Mononuclear cell (primary cell): ENCODE results near the gene SH3RF3. TPM values are rescaled to one million over a fixed set of nuclear protein-coding genes. Genes with fewer than 3 reads are reported as not detected.

ENCODE experiments used
- H3K27me3 ChIP-seq: 2 replicates; pipeline ENCODE4 v1.6.0; 2011; ENCODE audit warnings: low read length, control low read depth; ENCODE audit not compliant: insufficient read depth
- H3K4me1 ChIP-seq: 2 replicates; pipeline ENCODE4 v1.5.1; 2011; ENCODE audit warnings: mild to moderate bottlenecking, low read length, control low read depth; ENCODE audit not compliant: insufficient read depth
- H3K4me3 ChIP-seq: 2 replicates; pipeline ENCODE4 v1.5.1; 2011; ENCODE audit warnings: mild to moderate bottlenecking, low read length, moderate library complexity
- H3K9me3 ChIP-seq: 2 replicates; pipeline ENCODE4 v1.5.1; 2011; ENCODE audit warnings: low read depth, mild to moderate bottlenecking, control low read depth, low read length
- total RNA-seq: library from RNA; depleted of rRNA; stranded (reverse); fragments of >200 nt; gene quantifications from one replicate; pipeline ENCODE4 v1.2.3, GENCODE V29; 2012

Gene SH3RF3
- total RNA-seq, 1 donor, result 2.2 TPM

DNA sequence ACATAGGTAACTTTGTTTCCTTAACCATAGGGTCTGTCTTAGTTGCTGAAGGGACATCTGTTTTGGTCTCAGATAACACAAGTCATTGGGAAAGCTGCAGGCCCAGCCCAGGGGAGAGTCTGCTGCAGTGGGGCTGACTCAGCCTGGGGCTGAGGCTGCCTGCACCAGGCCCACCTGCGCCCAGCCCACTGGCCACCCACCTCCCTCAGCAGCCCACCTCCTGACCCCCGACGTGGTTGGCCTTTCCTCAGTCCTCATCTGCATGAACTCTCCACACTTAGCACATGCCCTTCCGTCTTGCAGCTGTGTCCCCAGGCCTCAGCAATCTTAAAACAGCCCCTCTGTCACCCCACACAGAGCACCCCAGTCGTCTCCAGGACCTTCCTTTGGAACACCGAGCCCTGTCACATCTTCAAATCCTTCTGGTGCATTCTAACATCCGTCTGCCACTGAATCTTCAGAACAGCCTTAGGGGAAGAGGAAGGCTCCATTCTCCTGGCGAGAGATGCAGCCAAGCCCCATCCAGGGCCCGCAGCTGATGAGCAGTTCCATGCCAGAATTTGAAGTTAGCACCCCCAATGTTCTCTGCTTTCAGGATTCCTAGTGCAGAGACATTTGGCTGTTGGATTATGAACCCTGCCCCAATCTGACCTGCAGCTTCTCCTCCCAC is 253.4 kb downstream of the SH3RF3 start:
- no peaks in the 10 kb centered on the region for H3K27me3 ChIP-seq
- H3K4me1 ChIP-seq, result no peaks in the 10 kb centered on the region
- H3K9me3 ChIP-seq, result no peaks in the 10 kb centered on the region
- H3K4me3 ChIP-seq, result no peak overlapping the region

DNA sequence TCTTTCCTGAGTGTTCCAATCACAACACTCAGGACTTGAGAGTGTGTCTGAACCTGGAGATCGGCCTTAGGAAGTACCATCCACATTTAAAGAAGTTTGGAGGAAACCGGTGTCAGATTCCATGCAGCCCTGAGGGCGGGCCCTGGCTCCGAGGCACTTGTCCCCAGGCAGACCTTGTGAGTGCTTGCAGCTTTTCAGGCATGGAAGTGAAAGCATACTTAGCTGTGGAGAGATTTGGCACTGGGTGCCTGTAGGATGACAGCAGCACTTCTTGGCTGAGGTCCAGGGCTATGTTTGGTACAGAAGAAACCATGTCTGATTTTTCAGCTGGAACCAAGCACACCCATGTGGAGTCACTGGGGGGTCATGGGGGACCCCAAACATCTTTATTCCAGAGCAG is 253.9 kb downstream of the SH3RF3 start:
- H3K27me3 ChIP-seq, result no peaks in the 10 kb centered on the region
- H3K9me3 ChIP-seq, result no peaks in the 10 kb centered on the region
- H3K4me3 ChIP-seq, result no peak overlapping the region
- H3K4me1 ChIP-seq, result no peaks in the 10 kb centered on the region

DNA sequence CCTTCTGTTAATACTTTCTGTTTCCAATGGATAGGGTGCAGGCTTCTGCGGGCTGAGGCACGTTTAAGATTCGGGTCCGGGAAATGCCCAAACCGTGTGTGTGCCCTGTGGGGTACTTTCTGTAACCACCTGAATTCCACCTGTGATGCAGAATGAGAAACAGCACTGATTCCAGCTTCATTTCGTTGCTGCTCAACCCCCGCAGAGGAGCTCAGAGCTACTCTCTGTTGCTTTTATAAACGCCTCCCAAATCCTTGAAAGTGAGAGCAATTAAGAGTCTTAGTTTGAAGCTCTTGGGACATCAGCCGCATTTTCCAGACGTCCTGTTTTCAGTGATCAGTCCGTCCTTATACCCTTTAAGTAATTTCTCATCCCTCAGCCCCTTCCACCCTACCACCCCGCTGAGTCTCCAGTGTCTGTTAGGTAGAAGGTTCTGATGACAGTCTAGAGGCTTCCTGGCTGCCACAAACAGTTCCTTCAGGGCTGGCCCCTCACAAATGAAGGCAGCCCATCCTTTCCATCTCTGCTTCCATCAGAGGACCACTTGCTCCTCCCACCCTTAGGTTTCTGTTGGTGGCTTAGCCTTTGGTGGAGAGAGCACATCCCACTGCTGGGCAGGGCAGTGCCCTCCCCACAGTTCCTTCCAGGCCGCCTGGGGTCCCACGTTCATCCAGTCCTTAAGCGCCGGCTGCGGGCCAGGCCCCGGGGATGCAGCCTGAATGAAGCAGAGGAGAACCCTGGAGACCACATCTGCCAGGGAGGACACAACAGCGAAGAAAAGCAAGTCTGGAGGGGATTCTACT is 254.7 kb downstream of the SH3RF3 start:
- Histone ChIP-seq H3K27me3 (no peaks in the 10 kb centered on the region), H3K4me1 (no peaks in the 10 kb centered on the region), H3K4me3 (no peak overlapping the region), H3K9me3 (no peaks in the 10 kb centered on the region)

DNA sequence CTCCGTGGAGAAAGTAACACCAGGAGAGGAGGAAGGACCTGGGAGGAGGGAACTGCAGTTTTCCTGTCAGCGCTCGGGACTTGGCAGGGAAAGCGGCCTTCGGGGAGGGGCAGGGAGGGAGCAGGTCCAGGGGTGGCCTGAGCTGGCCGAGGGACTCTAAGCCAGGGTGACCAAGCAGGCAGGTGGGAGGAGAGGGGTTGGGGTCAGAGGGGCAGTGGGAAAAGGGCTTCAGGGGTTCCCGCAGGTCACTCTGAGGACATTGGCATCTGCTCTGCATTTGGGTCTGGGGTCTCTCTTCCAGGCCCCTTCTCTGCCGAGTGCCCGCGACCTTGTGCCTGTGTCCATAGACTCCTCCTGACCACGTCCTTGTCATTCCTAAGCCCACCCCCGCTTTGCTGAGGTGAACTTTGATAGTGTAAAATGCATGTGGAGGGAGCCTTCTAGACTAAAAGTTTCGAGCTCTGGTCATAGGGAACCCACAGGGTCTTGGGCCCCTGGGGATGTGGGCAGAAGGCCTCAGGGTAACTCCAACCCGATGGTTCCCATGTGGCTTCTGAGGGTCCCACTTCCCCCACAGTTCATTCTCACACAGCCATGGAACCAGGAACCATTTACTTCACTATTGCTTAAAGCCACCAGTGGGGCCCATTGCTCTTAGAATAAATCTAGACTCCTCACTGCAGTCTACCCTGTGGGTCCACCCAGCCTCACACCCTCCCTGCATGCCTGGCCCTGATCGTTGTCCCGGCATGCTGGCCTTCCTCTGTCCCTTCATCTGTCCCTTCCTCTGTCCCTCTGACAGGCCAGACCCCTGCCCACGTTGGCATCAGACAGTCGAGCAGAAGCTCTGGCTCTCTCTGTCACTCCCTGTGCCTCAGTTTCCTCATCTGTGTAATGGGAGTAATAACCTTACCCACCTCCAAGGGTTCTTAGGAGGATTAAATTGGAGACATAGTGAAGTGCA is 255.6 kb downstream of the SH3RF3 start:
- Histone ChIP-seq H3K9me3 (no peaks in the 10 kb centered on the region), H3K4me1 (no peaks in the 10 kb centered on the region), H3K4me3 (no peak overlapping the region), H3K27me3 (no peaks in the 10 kb centered on the region)

DNA sequence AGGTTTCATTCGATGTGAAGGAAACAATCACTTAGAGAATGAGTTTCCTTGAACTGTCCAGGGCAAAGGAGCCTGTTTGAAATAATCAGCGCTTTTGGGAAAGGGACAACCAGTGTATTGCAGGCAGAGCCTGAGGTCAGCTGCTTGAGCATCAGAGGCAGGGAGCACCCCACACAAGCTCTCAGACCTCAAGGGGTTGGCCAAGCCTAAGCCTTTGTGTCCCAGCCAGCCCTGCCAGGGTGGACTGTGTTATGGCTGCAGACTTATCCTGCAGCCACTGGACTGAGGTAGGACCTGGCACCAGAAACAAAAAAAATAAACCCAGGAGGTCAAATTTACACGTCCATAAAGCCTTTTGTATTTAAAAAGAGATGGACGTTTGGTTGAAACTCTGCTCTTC is 256.5 kb downstream of the SH3RF3 start:
- no peaks in the 10 kb centered on the region for H3K27me3 ChIP-seq
- H3K4me1 ChIP-seq, result no peaks in the 10 kb centered on the region
- no peaks in the 10 kb centered on the region for H3K9me3 ChIP-seq
- H3K4me3 ChIP-seq, result no peak overlapping the region

DNA sequence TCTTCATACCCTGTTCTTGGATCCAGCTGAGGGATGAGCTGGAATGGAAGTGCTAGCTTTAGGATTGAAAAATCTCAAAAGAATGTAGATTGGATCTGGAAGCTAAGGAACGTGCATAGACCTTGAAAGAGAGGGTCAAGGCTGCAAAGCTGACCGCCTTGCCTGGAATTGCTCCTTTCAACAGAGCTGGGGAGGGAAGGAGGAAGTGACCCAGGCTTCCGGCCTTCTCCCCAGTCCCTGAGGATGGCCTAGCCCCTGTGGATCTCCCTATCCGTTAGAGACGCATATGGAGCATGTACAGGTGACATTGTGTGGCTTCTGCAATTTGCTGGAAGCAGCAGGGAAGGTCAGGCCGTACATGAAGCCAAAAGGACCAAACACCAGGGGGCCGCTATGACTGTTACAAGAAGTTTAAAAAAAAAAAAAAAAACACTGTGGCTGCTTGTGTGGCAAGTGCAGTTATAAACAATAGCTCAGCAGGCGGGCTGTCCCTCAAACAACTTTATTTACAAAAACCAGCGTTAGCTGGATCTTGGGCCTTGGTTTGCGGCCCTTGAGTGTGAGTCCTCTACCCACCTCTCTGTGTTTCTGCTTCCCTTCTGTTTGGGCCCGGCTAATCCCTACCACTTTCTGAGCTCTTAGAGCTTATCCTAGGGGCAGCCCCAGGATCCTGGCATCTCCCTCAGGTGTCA is 257.1 kb downstream of the SH3RF3 start:
- Histone ChIP-seq H3K4me3 (no peak overlapping the region), H3K27me3 (no peaks in the 10 kb centered on the region), H3K9me3 (no peaks in the 10 kb centered on the region), H3K4me1 (no peaks in the 10 kb centered on the region)

DNA sequence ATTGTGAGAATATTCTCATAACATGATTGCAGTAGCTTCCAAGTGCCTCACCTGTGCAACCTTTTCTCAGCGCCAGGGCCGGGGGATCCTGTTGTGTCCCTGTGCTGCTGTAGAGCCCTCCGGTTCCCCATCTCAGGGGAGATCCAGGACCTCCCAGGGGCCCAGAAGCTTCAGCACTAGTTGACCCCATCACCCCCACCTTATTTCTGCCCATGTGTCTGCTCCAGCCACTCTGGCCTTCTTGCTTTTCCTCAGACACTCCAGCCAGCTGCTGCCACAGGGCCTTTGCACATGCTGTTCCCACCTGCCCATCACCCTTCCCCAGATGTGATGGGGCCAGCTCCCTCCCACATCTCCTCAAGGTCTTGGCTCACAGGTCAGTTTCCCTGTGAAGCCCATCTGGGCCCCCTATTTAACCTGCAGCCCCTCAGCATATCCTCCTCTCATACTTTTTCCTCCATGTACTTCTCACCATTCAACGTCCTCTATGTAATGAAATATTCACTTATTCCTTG is 258.3 kb downstream of the SH3RF3 start:
- no peak overlapping the region for H3K4me3 ChIP-seq
- no peaks in the 10 kb centered on the region for H3K9me3 ChIP-seq
- H3K4me1 ChIP-seq, result no peaks in the 10 kb centered on the region
- no peaks in the 10 kb centered on the region for H3K27me3 ChIP-seq

DNA sequence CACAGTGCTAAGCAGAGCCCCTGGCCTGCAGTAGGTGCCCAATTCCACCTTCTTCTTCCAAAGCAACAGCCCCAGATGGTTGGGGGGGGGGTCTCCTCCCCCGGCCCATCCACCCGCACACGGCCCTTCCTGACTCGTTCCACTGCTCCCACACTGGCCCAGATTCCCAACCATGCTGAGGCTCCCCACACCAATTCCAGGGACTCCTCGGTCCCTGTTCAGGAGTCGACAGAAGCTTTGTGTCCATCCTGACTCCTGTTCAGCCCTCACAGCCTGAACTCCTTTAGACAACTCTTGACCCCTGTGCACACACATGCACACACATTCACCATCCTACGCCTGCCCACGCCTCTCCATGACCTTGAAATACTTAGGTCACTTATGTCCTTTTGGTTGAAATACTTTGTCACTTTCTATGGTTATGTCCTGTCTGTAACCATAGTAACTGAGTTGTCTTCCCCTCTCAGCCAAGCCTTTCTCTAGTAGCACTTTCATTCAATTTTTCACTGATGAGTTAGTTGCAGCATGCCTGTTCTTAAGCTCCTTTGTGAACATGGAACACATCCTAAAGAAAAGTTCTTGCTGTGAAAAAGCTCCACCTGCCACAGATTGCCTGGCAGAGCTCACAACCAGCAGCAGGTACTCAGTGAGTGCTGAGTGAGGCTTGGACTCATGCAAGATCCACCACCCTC is 258.9 kb downstream of the SH3RF3 start:
- Histone ChIP-seq H3K9me3 (no peaks in the 10 kb centered on the region), H3K27me3 (no peaks in the 10 kb centered on the region), H3K4me1 (no peaks in the 10 kb centered on the region), H3K4me3 (no peak overlapping the region)

DNA sequence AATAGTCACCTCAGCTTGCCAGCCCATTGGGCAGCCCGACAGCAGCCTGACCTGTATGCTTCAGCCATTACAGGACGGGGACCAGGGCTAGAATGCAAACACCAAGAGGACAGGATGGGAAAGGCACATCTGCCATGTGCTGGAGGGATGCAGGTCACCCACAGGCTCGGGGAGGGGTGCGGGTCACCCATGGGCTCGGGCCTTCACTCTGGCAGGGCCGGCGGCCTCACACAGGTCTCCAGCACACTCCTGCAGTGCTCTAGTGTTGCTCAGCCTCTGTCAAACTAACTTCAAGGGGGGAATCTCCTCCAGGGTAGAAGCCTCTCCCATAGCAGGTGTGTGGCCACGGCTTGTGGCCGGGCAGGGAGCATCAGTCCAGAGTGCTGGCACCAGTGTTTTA is 262.2 kb downstream of the SH3RF3 start:
- Histone ChIP-seq H3K27me3 (no peaks in the 10 kb centered on the region), H3K4me3 (no peak overlapping the region), H3K9me3 (no peaks in the 10 kb centered on the region), H3K4me1 (no peaks in the 10 kb centered on the region)

DNA sequence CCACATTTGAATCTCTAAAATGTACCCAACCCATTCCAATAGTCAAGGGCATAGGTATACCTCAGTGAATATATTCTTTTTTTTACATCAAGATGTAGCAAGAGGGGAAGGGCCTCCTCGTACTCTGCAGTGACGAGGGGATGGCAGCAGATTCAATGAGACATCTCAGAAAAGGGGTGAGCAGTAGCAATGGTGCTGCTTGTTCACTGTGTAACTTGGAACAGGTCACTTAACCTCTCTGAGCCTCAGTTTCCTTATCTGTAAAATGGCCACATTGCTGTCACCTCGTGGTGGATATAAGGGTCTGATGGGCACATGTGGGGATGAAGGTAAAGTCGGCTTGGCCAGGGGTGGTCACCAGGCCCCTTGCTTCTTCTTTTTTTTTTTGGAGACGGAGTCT is 263.1 kb downstream of the SH3RF3 start:
- Histone ChIP-seq H3K27me3 (no peaks in the 10 kb centered on the region), H3K9me3 (no peaks in the 10 kb centered on the region), H3K4me1 (no peaks in the 10 kb centered on the region), H3K4me3 (no peak overlapping the region)

DNA sequence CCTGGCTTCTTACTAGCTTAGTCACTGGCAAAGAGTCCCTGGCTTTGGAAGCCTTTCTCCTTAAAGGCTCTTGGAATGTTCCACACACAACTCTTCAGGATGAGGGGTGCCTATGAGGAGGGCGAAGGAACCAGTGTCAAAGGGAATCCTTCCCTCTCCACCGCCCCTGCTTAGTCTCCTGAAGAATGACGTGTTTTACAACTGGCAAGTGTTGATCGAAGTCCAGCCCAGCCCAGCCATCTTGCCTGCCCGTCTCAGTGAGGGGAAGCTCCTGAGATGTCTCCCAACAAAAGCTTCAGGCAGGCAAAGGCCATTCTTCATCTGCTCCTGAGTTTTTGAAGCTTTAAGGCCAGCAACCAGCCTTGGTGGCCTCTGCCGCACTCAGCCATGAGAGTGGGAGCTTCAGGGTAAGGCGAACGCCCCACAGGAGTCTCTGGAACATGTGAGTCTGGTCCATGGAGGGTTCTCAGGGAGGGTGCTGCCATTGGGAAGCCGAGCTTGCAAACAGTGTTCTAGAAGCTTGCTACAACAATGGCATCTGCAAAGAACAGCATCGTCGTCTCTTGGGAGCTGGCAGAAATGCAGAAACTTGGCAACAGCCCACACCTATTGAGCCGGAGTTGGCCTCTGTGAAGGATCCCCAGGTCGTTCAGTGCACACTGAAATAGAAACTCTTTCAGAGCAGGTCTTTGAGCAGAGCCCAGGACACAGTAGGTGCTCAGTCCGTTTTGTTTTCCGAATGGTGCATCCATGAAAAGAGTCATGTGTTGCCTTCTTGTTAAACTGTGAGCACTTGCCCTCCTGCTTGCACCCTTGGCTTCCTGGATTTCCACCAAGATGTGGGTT is 264.0 kb downstream of the SH3RF3 start:
- Histone ChIP-seq H3K4me3 (no peak overlapping the region), H3K4me1 (no peaks in the 10 kb centered on the region), H3K27me3 (no peaks in the 10 kb centered on the region), H3K9me3 (no peaks in the 10 kb centered on the region)

DNA sequence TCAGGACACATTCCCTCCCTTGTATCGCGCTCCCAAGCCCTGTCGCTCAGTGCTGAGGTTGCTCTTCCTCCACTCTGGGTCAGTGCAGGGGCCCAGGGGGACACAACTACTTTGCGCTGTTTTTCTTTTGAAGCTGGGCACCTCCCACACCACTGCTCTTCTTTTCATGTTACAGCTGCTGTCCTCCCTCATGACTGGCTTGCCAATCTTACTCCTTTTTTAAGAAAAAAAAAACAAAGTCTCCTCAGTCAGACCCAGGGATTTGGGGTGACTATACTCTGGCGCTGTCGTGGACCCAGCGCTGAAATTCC is 264.6 kb downstream of the SH3RF3 start:
- H3K4me1 ChIP-seq, result no peaks in the 10 kb centered on the region
- H3K27me3 ChIP-seq, result no peaks in the 10 kb centered on the region
- no peak overlapping the region for H3K4me3 ChIP-seq
- H3K9me3 ChIP-seq, result no peaks in the 10 kb centered on the region

DNA sequence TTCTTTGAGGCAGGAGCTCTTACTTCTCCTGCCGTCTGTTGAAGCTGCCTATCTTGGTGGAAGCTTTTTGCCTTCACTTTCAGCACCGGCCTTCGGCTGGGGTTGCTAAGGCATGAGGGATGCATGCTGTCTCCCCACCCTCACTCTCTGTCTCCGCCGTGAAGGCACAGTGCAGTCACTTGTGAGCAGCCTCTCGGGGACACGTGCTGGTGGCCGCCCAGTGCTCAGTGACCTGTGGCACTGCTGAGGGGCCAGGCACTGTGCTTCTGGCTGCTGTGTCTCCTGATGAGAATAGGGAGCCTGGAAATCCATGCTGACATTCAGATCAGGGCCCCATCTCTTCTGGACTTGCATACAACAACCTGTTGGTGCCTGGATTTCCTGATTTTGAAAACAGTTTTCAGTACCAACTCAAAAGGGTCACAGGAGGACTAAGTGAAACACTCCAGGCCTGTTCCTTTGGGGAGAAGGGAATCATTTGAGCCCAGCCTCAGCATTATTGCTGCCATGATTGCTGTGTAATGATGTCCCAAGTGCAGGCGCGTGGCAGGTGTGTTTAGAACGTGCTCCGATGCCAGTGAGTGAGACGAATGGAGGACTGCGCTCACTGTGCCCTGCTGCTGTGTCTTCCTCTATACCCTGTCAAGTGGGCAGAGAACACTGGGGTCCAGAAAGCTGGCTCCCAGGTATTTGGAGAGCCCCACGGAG is 266.6 kb downstream of the SH3RF3 start:
- Histone ChIP-seq H3K4me3 (no peak overlapping the region), H3K27me3 (no peaks in the 10 kb centered on the region), H3K9me3 (no peaks in the 10 kb centered on the region), H3K4me1 (no peaks in the 10 kb centered on the region)
